Measurements from ENCODE around the gene DDX39A. TPM values are rescaled to one million over a fixed set of nuclear protein-coding genes. Genes with fewer than 3 reads are reported as not detected.
"Not testable (repeated sequence)": the region's sequence is repeated elsewhere in the genome, so short reads cannot be mapped to it uniquely, and the experiment has no call there.

DDX39A gene
- 100 to 1,000 TPM in 3 of 4 donors, 10 to 100 TPM in 1; 66.4 to 286 (median 163) TPM for total RNA-seq

GRCh38 chr19:14419106-14419813 is at the start of gene DDX39A:
Gene DDX39A, minus strand, starts transcription at chr19:14419341. Its CDS starts 6,121 bp downstream, at chr19:14413220.
- TF ChIP-seq POLR2A (IDR thresholded peaks at IDR 0.05) (peak; percentile 95), POLR2AphosphoS5 (IDR thresholded peaks at IDR 0.05) (peak; percentile 79 to 97 (median 96)), CTCF (IDR thresholded peaks at IDR 0.05) (no peak), EP300 (IDR thresholded peaks at IDR 0.05; ENCODE audit: low read depth) (no peak)
- Histone ChIP-seq H3K27ac (peak within 1 kb of the TSS; percentile 94 to 100 (median 97)), H3K36me3 (no peaks in the 10 kb centered on the region), H3K4me1 (peaks cover 17 to 34% (median 23%) of the 10 kb centered on the region in 4 donors), H3K9me3 (no peaks in the 10 kb centered on the region), H3K4me3 (peak within 1 kb of the TSS; percentile 73 to 100 (median 83)), H3K27me3 (no peaks in the 10 kb centered on the region)
- intact Hi-C loops (cut with DNase I; ENCODE audit: low total_unique reads) (loop anchor here (5.0 kb wide), 1 partner anchor 272 kb away; no protein-coding TSS in a partner anchor), in situ Hi-C loops (cut with MboI; ENCODE audit: low pct_ligation_motif_present in 1 of 4, low pct_unique_long_range_greater_than_20kb in 1 of 4, low sequenced_read_pairs in 3 of 4) (no loop called here)
- peak; percentile 98 for DNase-seq
- 1% methylated on average over 55 of the region's 57 CpGs; no CpG with 5 or more reads in 1 of the 2 donors for WGBS, 2 donors (ENCODE audit: low coverage in 1 of 2)

DNA sequence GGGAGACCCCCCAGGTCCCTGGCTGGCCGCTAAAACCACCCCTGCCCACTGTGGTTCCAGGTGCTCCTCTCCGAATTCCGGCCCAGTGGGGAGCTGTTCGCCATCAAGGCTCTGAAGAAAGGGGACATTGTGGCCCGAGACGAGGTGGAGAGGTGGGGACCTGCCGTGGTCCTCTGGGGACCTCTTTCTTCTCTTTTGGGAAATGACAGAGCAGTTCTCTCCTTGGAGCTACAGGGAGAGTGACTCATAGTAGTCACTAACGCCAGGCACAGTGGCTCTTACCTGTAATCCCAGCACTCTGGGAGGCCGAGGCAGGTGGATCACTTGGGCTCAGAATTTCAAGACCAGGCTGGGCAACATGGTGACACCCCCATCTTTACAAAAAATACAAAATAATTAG is 48.7 kb upstream of the DDX39A start:
- no peak for DNase-seq
- H3K27me3 ChIP-seq = peaks cover 6% of the 10 kb centered on the region
- intact Hi-C loops (cut with DNase I; ENCODE audit: low total_unique reads) (no loop called here), in situ Hi-C loops (cut with MboI; ENCODE audit: low pct_ligation_motif_present in 1 of 4, low pct_unique_long_range_greater_than_20kb in 1 of 4, low sequenced_read_pairs in 3 of 4) (loop anchor here in 1 of 4 donors (25.0 kb wide), 1 partner anchor 281 kb away; no protein-coding TSS in a partner anchor)
- H3K27ac ChIP-seq = no peak overlapping the region
- H3K4me3 ChIP-seq = no peak overlapping the region
- H3K36me3 ChIP-seq = peaks cover 0 to 12% (median 3%) of the 10 kb centered on the region in 4 donors
- no peak for TF ChIP-seq POLR2A (IDR thresholded peaks at IDR 0.05)
- TF ChIP-seq EP300 (IDR thresholded peaks at IDR 0.05; ENCODE audit: low read depth) = no peak
- no peak for TF ChIP-seq POLR2AphosphoS5 (IDR thresholded peaks at IDR 0.05)
- TF ChIP-seq CTCF (IDR thresholded peaks at IDR 0.05) = no peak
- H3K4me1 ChIP-seq = peaks cover 9 to 12% (median 10%) of the 10 kb centered on the region in 4 donors
- 76 to 100% methylated on average over 4 to 9 of the region's 9 CpGs for WGBS, 2 donors (ENCODE audit: low coverage in 1 of 2)
- H3K9me3 ChIP-seq = no peaks in the 10 kb centered on the region

DNA sequence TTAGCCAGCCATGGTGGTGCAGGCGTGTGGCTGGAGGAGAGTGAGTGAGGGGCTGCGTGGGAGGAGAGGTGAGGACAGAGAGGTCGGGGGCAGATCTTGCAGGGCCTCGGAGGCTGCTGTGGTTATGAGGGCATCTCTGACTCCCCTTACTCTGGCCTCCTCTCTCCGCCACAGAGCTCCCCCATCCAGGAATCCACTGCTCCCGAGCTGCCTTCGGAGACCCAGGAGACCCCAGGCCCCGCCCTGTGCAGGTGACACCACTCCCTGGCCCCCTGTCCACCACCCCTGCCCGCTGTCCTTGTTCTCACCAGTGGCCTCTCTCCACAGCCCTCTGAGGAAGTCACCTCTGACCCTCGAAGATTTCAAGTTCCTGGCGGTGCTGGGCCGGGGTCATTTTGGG is 48.2 kb upstream of the DDX39A start:
- TF ChIP-seq POLR2A (IDR thresholded peaks at IDR 0.05) (no peak), CTCF (IDR thresholded peaks at IDR 0.05) (no peak), EP300 (IDR thresholded peaks at IDR 0.05; ENCODE audit: low read depth) (no peak), POLR2AphosphoS5 (IDR thresholded peaks at IDR 0.05) (no peak)
- intact Hi-C loops (cut with DNase I; ENCODE audit: low total_unique reads) (no loop called here), in situ Hi-C loops (cut with MboI; ENCODE audit: low pct_ligation_motif_present in 1 of 4, low pct_unique_long_range_greater_than_20kb in 1 of 4, low sequenced_read_pairs in 3 of 4) (loop anchor here in 1 of 4 donors (25.0 kb wide), 1 partner anchor 280 kb away; no protein-coding TSS in a partner anchor)
- H3K27me3 ChIP-seq = peaks cover 2% of the 10 kb centered on the region
- WGBS, 2 donors (ENCODE audit: low coverage in 1 of 2) = 70 to 91% methylated on average over 2 to 12 of the region's 12 CpGs
- peaks cover 6 to 8% (median 6%) of the 10 kb centered on the region in 4 donors for H3K4me1 ChIP-seq
- peaks cover 0 to 12% (median 3%) of the 10 kb centered on the region in 4 donors for H3K36me3 ChIP-seq
- H3K27ac ChIP-seq = no peak overlapping the region
- no peak overlapping the region for H3K4me3 ChIP-seq
- no peaks in the 10 kb centered on the region for H3K9me3 ChIP-seq
- no peak for DNase-seq

DNA sequence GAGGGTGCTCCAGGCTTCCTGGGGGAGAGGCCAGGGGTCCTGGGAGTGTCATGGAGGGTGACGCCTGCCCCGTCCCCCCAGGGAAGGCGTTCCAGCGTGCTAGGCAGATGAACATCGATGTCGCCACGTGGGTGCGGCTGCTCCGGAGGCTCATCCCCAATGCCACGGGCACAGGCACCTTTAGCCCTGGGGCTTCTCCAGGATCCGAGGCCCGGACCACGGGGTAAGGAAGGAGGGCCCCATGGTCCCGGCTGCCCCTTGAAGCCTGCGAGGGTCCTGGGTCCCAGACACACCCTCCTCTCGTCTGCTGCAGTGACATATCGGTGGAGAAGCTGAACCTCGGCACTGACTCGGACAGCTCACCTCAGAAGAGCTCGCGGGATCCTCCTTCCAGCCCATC is 44.6 kb upstream of the DDX39A start:
- Histone ChIP-seq H3K4me1 (no peaks in the 10 kb centered on the region), H3K9me3 (no peaks in the 10 kb centered on the region), H3K36me3 (peaks cover 0 to 12% (median 3%) of the 10 kb centered on the region in 4 donors), H3K27ac (no peak overlapping the region), H3K4me3 (no peak overlapping the region), H3K27me3 (no peaks in the 10 kb centered on the region)
- 95% methylated on average over 21 of the region's 21 CpGs; no CpG with 5 or more reads in 1 of the 2 donors for WGBS, 2 donors (ENCODE audit: low coverage in 1 of 2)
- in situ Hi-C loops (cut with MboI; ENCODE audit: low pct_ligation_motif_present in 1 of 4, low pct_unique_long_range_greater_than_20kb in 1 of 4, low sequenced_read_pairs in 3 of 4) = loop anchor here in 1 of 4 donors (25.0 kb wide), 1 partner anchor 276 kb away; no protein-coding TSS in a partner anchor
- TF ChIP-seq EP300 (IDR thresholded peaks at IDR 0.05; ENCODE audit: low read depth) (no peak), POLR2A (IDR thresholded peaks at IDR 0.05) (no peak), POLR2AphosphoS5 (IDR thresholded peaks at IDR 0.05) (no peak), CTCF (IDR thresholded peaks at IDR 0.05) (no peak)
- intact Hi-C loops (cut with DNase I; ENCODE audit: low total_unique reads) = no loop called here
- DNase-seq = no peak

DNA sequence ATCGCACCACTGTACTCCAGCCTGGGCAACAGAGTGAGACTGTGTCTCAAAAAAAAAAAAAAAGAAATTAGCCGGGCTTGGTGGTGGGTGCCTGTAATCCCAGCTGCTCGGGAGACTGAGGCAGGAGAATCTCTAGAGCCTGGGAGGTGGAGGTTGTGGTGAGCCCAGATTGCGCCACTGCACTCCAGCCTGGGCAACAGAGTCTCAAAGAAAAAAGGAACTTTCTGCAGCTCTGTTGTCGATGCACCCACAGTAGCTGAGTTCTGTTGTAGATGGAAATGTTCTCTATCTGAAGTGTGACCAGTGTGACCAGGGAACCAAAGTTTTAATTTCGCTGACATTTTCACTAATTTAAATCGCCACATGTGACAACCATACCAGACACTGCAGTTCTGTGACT is 43.3 kb upstream of the DDX39A start:
- H3K27ac ChIP-seq; H3K4me3 ChIP-seq; DNase-seq; H3K4me1 ChIP-seq; H3K27me3 ChIP-seq; H3K9me3 ChIP-seq; intact Hi-C loops (cut with DNase I; ENCODE audit: low total_unique reads): not testable (repeated sequence)
- 92% methylated on average over 7 of the region's 7 CpGs; no CpG with 5 or more reads in 1 of the 2 donors for WGBS, 2 donors (ENCODE audit: low coverage in 1 of 2)
- peaks cover 0 to 12% (median 3%) of the 10 kb centered on the region in 4 donors for H3K36me3 ChIP-seq
- in situ Hi-C loops (cut with MboI; ENCODE audit: low pct_ligation_motif_present in 1 of 4, low pct_unique_long_range_greater_than_20kb in 1 of 4, low sequenced_read_pairs in 3 of 4) = loop anchor here in 1 of 4 donors (25.0 kb wide), 1 partner anchor 275 kb away; no protein-coding TSS in a partner anchor
